PC-9 (cell line): Measurements from ENCODE around the gene SRSF4.

Source experiments
- CTCF ChIP-seq: fragments of 200-600 bp; sonication (generic); conservative IDR thresholded peaks from 2 replicates; pipeline ENCODE4 v1.6.1; 2017; ENCODE audit warnings: mixed run types, antibody characterized with exemption, mild to moderate bottlenecking, moderate library complexity
- EZH2 ChIP-seq: fragments of 200-600 bp; sonication (generic); IDR thresholded peaks from 2 replicates; pipeline ENCODE4 v1.8.0; 2017; ENCODE audit warnings: antibody characterized with exemption, low read depth

- TF ChIP-seq CTCF: no peak
- TF ChIP-seq EZH2: no peak
These were observed 41.0 kb upstream of the SRSF4 start for GRCh38 chr1:29222686-29223085.
